BLaER1 treated with 17β-estradiol and CSF1 and Interleukin-3, amounts not matched to agents 10 nM and 100 nM (cell line): ENCODE results near the gene RNASE7.
"Not testable (repeated sequence)": the region's sequence is repeated elsewhere in the genome, so short reads cannot be mapped to it uniquely, and the experiment has no call there.

ENCODE experiments used
- H3K27ac ChIP-seq, 11 experiments: shearing (Covaris generic); formaldehyde crosslinking; 2 replicates each; pipeline ENCODE4 v1.8.1; 2022
- H3K27me3 ChIP-seq, 11 experiments: shearing (Covaris generic); formaldehyde crosslinking; 2 replicates each; pipeline ENCODE4 v1.8.1; 2022
- H3K36me3 ChIP-seq, 11 experiments: shearing (Covaris generic); formaldehyde crosslinking; 2 replicates each; pipeline ENCODE4 v1.8.1; 2022
- H3K4me1 ChIP-seq, 10 experiments: shearing (Covaris generic); formaldehyde crosslinking; 2 replicates each; pipeline ENCODE4 v1.8.1; 2022
- H3K4me2 ChIP-seq, 11 experiments: shearing (Covaris generic); formaldehyde crosslinking; 2 replicates each; pipeline ENCODE4 v1.8.1; 2022
- H3K4me3 ChIP-seq, 10 experiments: shearing (Covaris generic); formaldehyde crosslinking; 2 replicates each; pipeline ENCODE4 v1.8.1; 2022
- H3K9ac ChIP-seq, 11 experiments: shearing (Covaris generic); formaldehyde crosslinking; 2 replicates each; pipeline ENCODE4 v1.8.1; 2022
- H3K9me3 ChIP-seq, 11 experiments: shearing (Covaris generic); formaldehyde crosslinking; replicated peaks in 1 of 11; 2 replicates each; pipeline ENCODE4 v1.8.1; 2022
- H4K20me1 ChIP-seq, 11 experiments: shearing (Covaris generic); formaldehyde crosslinking; 2 replicates each; pipeline ENCODE4 v1.8.1; 2022
- Cebpa-rat ChIP-seq, 11 experiments: shearing (Covaris generic); IDR thresholded peaks; 2 replicates each; pipeline ENCODE4 v1.8.1; 2022

RNASE7 gene

DNA sequence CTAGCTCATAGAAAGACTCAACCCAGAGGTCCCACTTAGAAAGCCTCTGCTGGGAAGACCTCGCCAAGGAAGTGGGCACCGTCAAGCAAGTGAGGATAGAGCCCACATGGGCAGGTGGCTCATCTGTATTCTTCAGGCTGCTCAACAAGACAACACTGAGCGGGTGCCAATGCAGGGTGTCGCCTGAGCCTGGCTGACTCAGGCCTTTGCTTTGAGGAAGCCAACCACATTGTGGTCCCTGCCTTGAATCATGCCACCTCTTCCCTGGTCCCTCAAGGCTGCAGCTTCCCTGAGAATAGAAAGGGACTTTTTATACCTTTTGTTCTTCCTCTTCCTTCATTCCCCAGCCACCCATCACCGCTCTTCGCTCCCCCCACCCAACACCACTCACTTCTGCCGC is 5.4 kb upstream of the RNASE7 start:
- Histone ChIP-seq H4K20me1 (no peaks in the 10 kb centered on the region), H3K9ac (no peak overlapping the region), H3K9me3 (no peaks in the 10 kb centered on the region), H3K4me1 (peaks cover 0 to 24% (median 5%) of the 10 kb centered on the region in 10 experiments; a peak in 8 of 20 replicates), H3K27ac (no peak overlapping the region), H3K36me3 (no peaks in the 10 kb centered on the region), H3K4me3 (no peak overlapping the region), H3K4me2 (peak overlapping the region in 1 of 11 experiments; percentile 11; a peak in 1 of 22 replicates), H3K27me3 (no peaks in the 10 kb centered on the region)
- TF ChIP-seq Cebpa-rat (IDR thresholded peaks at IDR 0.05): no peak

DNA sequence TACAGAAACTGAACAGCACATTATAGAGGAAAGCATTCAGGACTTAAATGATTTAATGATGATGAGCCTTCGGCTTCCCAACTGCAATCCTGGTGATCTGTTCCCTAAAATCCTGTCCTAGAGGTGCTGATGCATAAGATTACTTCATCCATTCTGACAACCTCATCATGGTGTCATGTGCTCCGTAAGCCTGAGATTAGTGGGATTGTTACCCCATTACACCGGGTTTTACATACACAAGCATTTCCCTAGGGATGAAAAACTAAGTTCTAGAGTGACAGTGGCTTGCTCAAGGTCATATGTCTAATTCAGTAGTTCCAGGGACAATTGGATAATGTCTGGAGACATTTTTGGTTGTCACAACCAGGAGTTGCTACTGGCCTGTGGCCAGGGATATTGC is 5.0 kb upstream of the RNASE7 start:
- Histone ChIP-seq H3K4me2 (no peak overlapping the region), H3K4me3 (no peak overlapping the region), H3K27ac (no peak overlapping the region), H3K27me3 (no peaks in the 10 kb centered on the region), H3K4me1 (peaks cover 0 to 28% (median 5%) of the 10 kb centered on the region in 10 experiments; a peak in 8 of 20 replicates), H3K9ac (no peak overlapping the region), H4K20me1 (no peaks in the 10 kb centered on the region), H3K36me3 (no peaks in the 10 kb centered on the region), H3K9me3 (no peaks in the 10 kb centered on the region)
- TF ChIP-seq Cebpa-rat (IDR thresholded peaks at IDR 0.05): no peak

DNA sequence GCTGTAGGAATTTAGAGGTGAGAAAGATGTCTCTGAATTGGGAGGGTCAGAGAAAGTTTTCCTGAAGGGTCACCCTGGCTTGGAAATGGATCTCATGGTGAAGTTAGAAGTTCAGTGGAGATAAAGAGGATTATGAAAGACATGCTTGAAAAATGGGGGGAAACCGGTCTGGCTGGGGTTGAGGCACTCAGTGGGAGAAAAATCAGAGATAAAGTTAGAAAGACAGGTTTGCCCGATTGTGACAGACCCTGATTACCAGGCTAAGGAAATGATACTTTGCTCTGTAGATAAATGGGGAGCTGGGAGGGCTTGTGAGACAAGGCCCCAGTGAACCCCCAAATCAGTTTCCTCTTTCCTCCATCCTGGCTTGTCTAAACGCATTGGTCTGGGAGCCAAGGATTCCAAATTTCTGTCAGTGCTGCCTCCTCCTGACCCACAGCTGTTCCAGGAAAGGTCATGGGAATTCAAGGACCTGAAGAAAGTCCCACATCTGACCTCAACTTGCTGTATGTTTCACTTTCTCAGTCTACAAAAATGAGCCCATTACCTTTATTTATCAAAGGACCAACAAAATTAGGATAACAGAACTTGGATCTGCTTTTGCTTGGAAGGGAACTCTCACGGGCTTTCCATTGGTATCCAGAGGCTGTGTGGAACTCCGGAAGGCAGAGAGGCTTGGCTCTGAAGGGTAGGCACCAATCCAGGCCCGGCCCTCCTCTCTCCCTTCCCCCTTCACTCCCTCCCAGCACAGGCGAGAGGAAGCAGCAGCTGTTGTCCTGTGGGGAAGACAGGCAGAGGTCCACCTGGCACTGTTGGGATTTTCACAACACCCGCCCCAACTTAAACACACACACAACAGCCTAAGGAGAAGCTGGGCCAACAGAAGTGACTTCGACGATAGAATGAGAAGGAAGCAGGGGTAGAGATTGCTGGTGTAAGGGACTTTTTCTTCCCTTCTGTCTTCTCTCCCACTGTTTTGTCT is 3.4 kb upstream of the RNASE7 start:
- peak overlapping the region in 2 of 11 experiments; percentile 29 to 32; a peak in 2 of 22 replicates for H3K4me2 ChIP-seq
- no peak overlapping the region for H3K9ac ChIP-seq

DNA sequence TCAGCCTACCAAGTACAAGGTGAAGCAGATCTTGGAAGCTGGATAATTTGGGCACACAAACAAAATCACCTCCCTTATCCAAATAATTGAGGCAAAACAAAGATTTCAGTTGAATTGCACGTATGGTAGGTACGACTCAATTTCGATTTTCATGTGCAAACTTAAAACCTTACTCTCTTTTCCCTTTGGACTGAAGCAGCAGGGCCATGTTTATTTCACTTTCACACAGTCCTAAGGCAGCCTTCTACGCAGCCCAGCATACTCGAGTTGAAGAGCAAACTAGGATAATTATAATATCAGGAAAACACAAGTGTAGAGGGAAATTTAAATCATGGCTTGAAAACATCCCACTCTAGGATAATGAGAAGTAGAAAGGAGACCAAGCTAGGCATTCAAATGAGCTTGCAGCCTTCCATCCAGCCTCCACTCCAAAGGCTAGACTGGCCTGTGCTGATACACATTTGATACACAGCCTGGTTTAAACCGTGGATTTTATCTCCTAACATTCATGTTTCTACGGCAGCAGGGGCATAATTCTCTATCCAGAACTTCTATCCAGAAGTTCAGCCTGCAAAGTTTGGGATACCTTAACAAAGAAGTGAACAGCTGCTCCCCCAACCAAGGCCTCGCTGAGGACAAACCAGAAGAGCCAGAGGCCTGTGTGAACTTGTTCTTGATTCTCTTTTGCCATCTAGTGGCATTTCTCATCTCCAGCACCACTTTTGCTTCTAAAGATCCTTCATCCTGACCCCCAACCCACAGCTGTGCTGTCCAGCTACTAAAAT is 2.4 kb upstream of the RNASE7 start:
- H3K36me3 ChIP-seq: no peaks in the 10 kb centered on the region
- no peaks in the 10 kb centered on the region for H4K20me1 ChIP-seq
- H3K4me3 ChIP-seq: no peak overlapping the region
- no peak for TF ChIP-seq Cebpa-rat (IDR thresholded peaks at IDR 0.05)
- no peaks in the 10 kb centered on the region for H3K9me3 ChIP-seq
- H3K27ac ChIP-seq: no peak overlapping the region
- peaks cover 9 to 44% (median 21%) of the 10 kb centered on the region in 10 experiments for H3K4me1 ChIP-seq
- no peaks in the 10 kb centered on the region for H3K27me3 ChIP-seq
- peak overlapping the region in 2 of 11 experiments; percentile 29 to 32; a peak in 1 of 22 replicates for H3K4me2 ChIP-seq
- peak overlapping the region in 1 of 11 experiments; percentile 34; a peak in 2 of 22 replicates for H3K9ac ChIP-seq

More for the DNA sequence above, 3.4 kb upstream of the RNASE7 start:
- H3K27me3 ChIP-seq: no peaks in the 10 kb centered on the region
- no peak overlapping the region for H3K27ac ChIP-seq
- no peaks in the 10 kb centered on the region for H3K9me3 ChIP-seq
- TF ChIP-seq Cebpa-rat (IDR thresholded peaks at IDR 0.05): no peak
- no peaks in the 10 kb centered on the region for H4K20me1 ChIP-seq
- H3K4me1 ChIP-seq: peaks cover 0 to 34% (median 12%) of the 10 kb centered on the region in 10 experiments; a peak in 12 of 20 replicates
- no peak overlapping the region for H3K4me3 ChIP-seq
- no peaks in the 10 kb centered on the region for H3K36me3 ChIP-seq

DNA sequence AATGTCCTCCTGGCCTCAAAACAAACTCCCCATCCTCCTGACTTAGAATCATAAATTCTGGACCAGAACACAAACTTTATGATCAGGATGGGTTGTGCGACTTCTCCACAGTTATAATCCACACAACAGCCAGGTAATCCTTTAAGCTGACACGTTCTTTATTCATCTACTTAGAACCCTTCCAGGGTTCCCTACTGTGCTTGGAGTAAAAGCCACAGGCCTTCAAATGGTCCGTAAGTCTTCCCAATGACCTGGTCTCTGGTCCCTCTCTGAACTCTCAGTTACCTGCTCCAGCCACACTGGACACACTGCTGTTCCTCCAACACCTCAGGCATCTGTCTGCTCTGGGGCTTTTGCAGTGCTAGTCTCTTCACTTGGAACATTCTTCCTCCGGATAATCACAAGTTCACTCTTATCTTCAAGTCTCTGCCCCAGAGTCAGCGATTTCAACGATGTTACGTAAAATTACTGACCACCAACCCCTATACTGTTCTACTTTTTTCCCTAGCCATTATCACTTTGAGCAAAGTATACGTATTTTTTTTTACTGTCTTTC is 1.7 kb upstream of the RNASE7 start:
- Histone ChIP-seq H3K9ac (no peak overlapping the region), H3K4me3 (no peak overlapping the region), H4K20me1 (no peaks in the 10 kb centered on the region), H3K27ac (no peak overlapping the region), H3K27me3 (no peaks in the 10 kb centered on the region), H3K4me1 (peaks cover 11 to 44% (median 24%) of the 10 kb centered on the region in 10 experiments), H3K36me3 (no peaks in the 10 kb centered on the region), H3K9me3 (no peaks in the 10 kb centered on the region), H3K4me2 (no peak overlapping the region)
- TF ChIP-seq Cebpa-rat (IDR thresholded peaks at IDR 0.05): no peak

DNA sequence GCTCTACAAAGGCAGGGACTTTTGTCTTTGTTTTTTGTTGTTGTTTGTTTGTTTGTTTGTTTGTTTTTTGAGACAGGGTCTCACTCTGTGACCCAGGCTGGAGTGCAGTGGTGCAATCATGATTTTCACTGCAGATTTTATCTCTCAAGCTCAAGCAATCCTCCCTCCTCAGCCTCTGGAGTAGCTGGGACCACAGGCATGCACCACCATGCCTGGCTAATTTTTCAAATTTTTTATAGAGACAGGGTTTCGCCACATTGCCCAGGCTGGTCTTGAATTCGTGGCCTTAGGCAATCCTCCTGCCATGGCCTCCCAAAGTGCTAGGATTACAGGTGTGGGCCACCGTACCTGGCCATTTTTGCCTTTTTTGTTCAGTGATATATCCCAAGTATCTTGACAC is 1.2 kb upstream of the RNASE7 start:
- not testable (repeated sequence) for H3K9ac ChIP-seq, H3K4me2 ChIP-seq

DNA sequence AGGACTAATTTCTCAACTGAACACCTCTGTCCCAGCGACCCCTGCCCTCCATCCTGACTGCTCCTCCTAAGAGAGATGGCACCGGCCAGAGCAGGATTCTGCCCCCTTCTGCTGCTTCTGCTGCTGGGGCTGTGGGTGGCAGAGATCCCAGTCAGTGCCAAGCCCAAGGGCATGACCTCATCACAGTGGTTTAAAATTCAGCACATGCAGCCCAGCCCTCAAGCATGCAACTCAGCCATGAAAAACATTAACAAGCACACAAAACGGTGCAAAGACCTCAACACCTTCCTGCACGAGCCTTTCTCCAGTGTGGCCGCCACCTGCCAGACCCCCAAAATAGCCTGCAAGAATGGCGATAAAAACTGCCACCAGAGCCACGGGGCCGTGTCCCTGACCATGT is 756 bp downstream of the RNASE7 start:
- Histone ChIP-seq H3K9ac (no peak overlapping the region), H3K27ac (no peak overlapping the region), H3K36me3 (no peaks in the 10 kb centered on the region), H4K20me1 (no peaks in the 10 kb centered on the region), H3K4me1 (peaks cover 11 to 36% (median 20%) of the 10 kb centered on the region in 10 experiments), H3K27me3 (no peaks in the 10 kb centered on the region), H3K4me3 (no peak overlapping the region), H3K4me2 (no peak overlapping the region), H3K9me3 (no peaks in the 10 kb centered on the region)
- no peak for TF ChIP-seq Cebpa-rat (IDR thresholded peaks at IDR 0.05)

More for the DNA sequence above, 1.2 kb upstream of the RNASE7 start:
- H3K4me3 ChIP-seq, H3K27me3 ChIP-seq, H3K9me3 ChIP-seq, H4K20me1 ChIP-seq, H3K27ac ChIP-seq, H3K36me3 ChIP-seq: not testable (repeated sequence)
- peaks cover 11 to 44% (median 24%) of the 10 kb centered on the region in 10 experiments for H3K4me1 ChIP-seq

DNA sequence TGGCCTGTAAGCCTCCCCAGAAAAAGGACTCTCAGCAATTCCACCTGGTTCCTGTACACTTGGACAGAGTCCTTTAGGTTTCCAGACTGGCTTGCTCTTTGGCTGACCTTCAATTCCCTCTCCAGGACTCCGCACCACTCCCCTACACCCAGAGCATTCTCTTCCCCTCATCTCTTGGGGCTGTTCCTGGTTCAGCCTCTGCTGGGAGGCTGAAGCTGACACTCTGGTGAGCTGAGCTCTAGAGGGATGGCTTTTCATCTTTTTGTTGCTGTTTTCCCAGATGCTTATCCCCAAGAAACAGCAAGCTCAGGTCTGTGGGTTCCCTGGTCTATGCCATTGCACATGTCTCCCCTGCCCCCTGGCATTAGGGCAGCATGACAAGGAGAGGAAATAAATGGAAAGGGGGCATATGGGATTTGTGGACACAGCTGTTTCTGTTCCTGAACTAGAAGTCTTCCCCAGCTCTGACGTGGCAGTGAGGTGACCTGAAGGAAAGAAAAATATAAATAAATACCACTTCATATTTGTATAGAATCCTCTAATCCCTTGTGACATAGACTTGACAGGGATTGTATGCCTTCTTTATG is 1.3 kb downstream of the RNASE7 start:
- H3K4me1 ChIP-seq: peaks cover 11 to 36% (median 20%) of the 10 kb centered on the region in 10 experiments
- no peak overlapping the region for H3K4me3 ChIP-seq
- no peak for TF ChIP-seq Cebpa-rat (IDR thresholded peaks at IDR 0.05)
- no peaks in the 10 kb centered on the region for H4K20me1 ChIP-seq
- H3K9me3 ChIP-seq: no peaks in the 10 kb centered on the region
- H3K9ac ChIP-seq: no peak overlapping the region
- H3K27ac ChIP-seq: no peak overlapping the region
- H3K27me3 ChIP-seq: no peaks in the 10 kb centered on the region
- no peaks in the 10 kb centered on the region for H3K36me3 ChIP-seq
- H3K4me2 ChIP-seq: peak overlapping the region in 7 of 11 experiments; percentile 17 to 67 (median 44); a peak in 7 of 22 replicates
